NT2/D1 (cell line): ENCODE results near the gene CCDC91.

ENCODE experiments used
- SUZ12 ChIP-seq: IDR thresholded peaks from 2 replicates; pipeline ENCODE4 v1.6.1; 2011; ENCODE audit not compliant: insufficient read length, insufficient read depth; ENCODE audit errors: extremely low read depth
- YY1 ChIP-seq: IDR thresholded peaks from 2 replicates; pipeline ENCODE4 v1.6.1; 2011; ENCODE audit not compliant: insufficient read length, insufficient read depth
- ZNF274 ChIP-seq: IDR thresholded peaks from 2 replicates; pipeline ENCODE4 v1.6.1; 2011; ENCODE audit warnings: mild to moderate bottlenecking, low read depth, low read length

DNA sequence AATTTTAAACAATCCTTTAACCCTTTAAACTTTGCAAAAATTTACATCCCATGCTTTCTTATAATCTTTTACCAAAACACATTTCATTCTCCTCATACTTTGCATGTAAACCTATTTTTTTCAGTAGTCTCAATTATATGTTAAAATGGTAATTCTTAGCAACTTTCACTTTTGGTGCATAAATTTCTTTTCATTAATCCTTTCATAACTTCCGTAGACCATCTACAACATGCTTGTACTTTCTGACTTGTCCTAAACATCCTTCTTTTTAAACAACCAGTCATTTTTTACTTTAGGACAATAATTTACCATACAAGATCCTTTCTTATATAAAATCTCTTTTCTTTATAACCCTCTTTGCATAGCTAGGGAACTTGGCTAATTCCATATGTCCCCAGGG is 19.5 kb downstream of the CCDC91 start:
- TF ChIP-seq YY1 (no peak), ZNF274 (no peak), SUZ12 (no peak)
